ENCODE measurements around the gene ADAMTS17.

DNA sequence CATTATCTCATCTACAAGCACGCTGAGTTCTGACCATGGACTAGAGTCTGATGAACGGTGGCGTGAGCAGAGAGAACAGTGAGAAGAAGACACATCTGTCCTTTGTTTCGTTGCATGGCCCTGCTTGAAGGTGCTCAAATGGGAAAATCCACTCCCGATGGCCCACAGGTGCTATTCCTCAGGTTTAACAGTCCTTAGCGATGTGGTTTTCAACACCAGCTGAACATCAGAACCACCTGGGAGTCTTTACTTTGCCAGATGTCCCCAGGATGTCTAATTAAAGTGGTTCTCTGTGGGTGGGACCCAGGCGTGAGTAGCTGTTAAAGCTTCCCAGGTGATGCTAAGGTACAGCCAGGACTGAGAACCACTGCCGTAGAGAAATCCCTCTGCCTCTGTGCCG is 13.0 kb downstream of the ADAMTS17 start:
- TF ChIP-seq CTCF (IDR thresholded peaks at IDR 0.05) (no peak), POLR2A (IDR thresholded peaks at IDR 0.05) (no peak)

Data from testis (tissue), 2 donors.